ENCODE measurements around the gene CRAT.

Gene CRAT

GRCh38 chr9:129072171-129072570 lies 38.4 kb downstream of the CRAT start:
- DNase-seq (ENCODE audit: low read depth in 1 of 2, low spot score in 1 of 2), result no peak
- no peak for TF ChIP-seq REST (IDR thresholded peaks at IDR 0.05; ENCODE audit: insufficient replicate concordance, low read depth)
- TF ChIP-seq POLR2AphosphoS5 (IDR thresholded peaks at IDR 0.05; ENCODE audit: low read depth), result no peak
- no peak for TF ChIP-seq SPI1 (IDR thresholded peaks at IDR 0.05; ENCODE audit: borderline replicate concordance, low read depth)
- no peak for TF ChIP-seq GABPA (IDR thresholded peaks at IDR 0.05; ENCODE audit: low read depth)
- no peak for TF ChIP-seq CTCF (IDR thresholded peaks at IDR 0.05; ENCODE audit: insufficient read depth, low read length)
- H3K27me3 ChIP-seq (ENCODE audit: insufficient read depth, poor library complexity, severe bottlenecking), result no peaks in the 10 kb centered on the region
- H3K27ac ChIP-seq (replicated peaks), result no peak overlapping the region
- no peak overlapping the region for H3K4me3 ChIP-seq (replicated peaks; ENCODE audit: insufficient read depth, low read length)

DNA sequence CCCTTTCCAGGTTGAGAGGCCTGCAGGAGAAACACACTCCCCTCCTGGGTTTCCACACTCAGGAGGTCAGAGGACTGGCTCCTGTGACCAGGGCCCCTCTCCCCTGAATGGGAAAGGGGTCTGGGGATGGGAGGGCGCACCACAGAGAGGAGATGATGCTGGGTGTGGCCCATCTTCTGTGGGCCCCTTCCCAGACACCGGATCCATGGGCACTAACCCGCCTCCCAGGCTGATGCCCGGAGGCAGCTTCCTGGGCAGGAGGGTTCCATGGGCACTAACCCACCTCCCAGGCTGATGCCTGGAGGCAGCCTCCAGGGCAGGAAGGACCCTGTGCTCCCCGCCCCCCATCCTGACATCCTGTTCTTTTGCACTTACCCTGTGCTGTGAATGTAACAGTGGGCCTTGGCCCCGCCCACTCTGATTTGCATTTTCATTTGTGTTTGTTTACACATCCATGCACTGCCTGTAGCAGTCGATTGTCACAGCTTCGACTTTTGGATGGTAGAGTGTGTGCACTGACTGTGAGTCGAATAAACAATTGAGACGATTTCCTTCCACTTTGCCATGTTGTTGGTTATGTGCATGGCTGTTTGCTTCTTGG lies 39.0 kb downstream of the CRAT start:
- H3K27me3 ChIP-seq (ENCODE audit: insufficient read depth, poor library complexity, severe bottlenecking), result no peaks in the 10 kb centered on the region
- TF ChIP-seq POLR2AphosphoS5 (IDR thresholded peaks at IDR 0.05; ENCODE audit: low read depth) (no peak), REST (IDR thresholded peaks at IDR 0.05; ENCODE audit: insufficient replicate concordance, low read depth) (no peak), GABPA (IDR thresholded peaks at IDR 0.05; ENCODE audit: low read depth) (no peak), CTCF (IDR thresholded peaks at IDR 0.05; ENCODE audit: insufficient read depth, low read length) (no peak), SPI1 (IDR thresholded peaks at IDR 0.05; ENCODE audit: borderline replicate concordance, low read depth) (no peak)
- no peak overlapping the region for H3K4me3 ChIP-seq (replicated peaks; ENCODE audit: insufficient read depth, low read length)
- H3K27ac ChIP-seq (replicated peaks), result no peak overlapping the region
- DNase-seq (ENCODE audit: low read depth in 1 of 2, low spot score in 1 of 2), result no peak

DNA sequence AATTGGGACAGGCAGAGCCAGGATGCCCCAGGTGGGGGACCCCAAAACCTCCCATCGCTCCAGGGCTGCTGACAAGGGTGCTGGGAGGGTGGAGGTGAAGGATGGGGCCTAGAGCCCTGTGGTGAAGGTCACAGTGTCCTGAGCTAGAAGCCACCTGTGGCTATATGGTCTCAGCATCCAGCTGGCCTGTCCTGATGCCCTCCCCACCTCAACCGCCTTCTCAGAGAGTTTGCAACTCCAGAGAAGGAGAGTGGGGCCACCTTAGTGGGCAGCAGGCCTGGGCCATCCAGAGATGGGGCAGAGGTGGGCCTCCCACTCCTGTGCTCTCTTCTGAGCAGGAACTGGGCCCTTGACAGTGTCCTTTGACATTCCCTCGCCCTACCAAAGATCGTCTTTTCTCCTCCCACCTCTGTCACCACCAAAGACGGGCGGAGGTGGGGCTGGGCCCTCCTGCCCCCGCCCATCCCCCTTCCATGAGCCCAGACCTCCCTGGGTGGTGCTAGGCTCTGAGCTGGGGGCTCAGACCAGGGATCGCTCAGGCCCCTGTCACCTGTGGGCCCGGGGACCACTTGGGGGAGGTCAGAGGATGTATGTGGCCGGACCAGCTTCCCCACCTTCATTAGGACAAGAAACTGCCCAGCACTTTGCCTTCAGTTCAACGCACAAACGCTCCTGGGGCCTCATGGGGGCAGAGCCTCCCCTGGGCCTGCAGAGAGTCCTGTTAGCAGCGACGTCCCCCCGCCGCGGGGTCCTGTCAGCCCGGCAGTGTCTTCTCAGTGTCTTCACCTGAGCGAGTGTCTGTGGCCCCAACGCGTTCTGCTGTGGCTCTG lies 39.7 kb downstream of the CRAT start:
- H3K27ac ChIP-seq (replicated peaks), result no peak overlapping the region
- no peaks in the 10 kb centered on the region for H3K27me3 ChIP-seq (ENCODE audit: insufficient read depth, poor library complexity, severe bottlenecking)
- DNase-seq (ENCODE audit: low read depth in 1 of 2, low spot score in 1 of 2), result no peak
- H3K4me3 ChIP-seq (replicated peaks; ENCODE audit: insufficient read depth, low read length), result no peak overlapping the region
- TF ChIP-seq SPI1 (IDR thresholded peaks at IDR 0.05; ENCODE audit: borderline replicate concordance, low read depth) (no peak), CTCF (IDR thresholded peaks at IDR 0.05; ENCODE audit: insufficient read depth, low read length) (no peak), POLR2AphosphoS5 (IDR thresholded peaks at IDR 0.05; ENCODE audit: low read depth) (no peak), GABPA (IDR thresholded peaks at IDR 0.05; ENCODE audit: low read depth) (no peak), REST (IDR thresholded peaks at IDR 0.05; ENCODE audit: insufficient replicate concordance, low read depth) (no peak)
